HG02943 (cell line): Measurements from ENCODE around the gene SEPTIN5.
"Not testable (repeated sequence)": the region's sequence is repeated elsewhere in the genome, so short reads cannot be mapped to it uniquely, and the experiment has no call there.

Experiments used
- ATAC-seq: cut with Tn5 transposase; IDR thresholded peaks from one replicate; pipeline ENCODE4 v1.9.1; 2021; ENCODE audit warnings: mild to moderate bottlenecking, low read depth, moderate library complexity; ENCODE audit not compliant: unreplicated experiment

The SEPTIN5 gene

DNA sequence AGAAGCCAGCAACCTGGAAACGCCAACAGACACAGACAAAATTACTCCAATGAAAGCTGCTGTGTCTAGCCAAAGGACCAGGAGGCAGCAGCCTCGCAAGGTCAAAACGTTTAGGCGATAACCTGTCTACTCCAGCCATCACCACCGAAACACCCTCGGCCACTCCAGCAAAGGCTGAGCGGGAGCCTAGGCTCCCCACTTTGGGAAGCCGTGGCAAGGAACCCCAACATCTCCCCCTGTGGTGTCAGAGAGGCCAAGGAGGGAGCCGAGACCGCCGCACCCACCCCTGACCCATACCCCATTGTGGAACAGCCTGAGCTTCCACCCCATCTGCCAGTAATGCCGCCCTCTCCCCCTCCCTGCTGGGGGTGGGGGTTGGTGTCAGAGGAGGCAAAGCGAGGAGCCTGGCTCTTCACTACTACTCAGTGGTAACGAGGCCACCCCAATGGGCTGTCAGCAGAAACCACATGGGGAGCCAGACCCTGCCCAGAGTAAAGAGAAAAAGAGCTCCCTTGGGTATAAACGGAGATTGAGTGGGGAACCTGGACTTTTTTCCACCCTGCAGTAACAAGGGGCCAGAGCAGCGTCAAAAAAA lies 33.9 kb upstream of the SEPTIN5 start:
- ATAC-seq = no peak

DNA sequence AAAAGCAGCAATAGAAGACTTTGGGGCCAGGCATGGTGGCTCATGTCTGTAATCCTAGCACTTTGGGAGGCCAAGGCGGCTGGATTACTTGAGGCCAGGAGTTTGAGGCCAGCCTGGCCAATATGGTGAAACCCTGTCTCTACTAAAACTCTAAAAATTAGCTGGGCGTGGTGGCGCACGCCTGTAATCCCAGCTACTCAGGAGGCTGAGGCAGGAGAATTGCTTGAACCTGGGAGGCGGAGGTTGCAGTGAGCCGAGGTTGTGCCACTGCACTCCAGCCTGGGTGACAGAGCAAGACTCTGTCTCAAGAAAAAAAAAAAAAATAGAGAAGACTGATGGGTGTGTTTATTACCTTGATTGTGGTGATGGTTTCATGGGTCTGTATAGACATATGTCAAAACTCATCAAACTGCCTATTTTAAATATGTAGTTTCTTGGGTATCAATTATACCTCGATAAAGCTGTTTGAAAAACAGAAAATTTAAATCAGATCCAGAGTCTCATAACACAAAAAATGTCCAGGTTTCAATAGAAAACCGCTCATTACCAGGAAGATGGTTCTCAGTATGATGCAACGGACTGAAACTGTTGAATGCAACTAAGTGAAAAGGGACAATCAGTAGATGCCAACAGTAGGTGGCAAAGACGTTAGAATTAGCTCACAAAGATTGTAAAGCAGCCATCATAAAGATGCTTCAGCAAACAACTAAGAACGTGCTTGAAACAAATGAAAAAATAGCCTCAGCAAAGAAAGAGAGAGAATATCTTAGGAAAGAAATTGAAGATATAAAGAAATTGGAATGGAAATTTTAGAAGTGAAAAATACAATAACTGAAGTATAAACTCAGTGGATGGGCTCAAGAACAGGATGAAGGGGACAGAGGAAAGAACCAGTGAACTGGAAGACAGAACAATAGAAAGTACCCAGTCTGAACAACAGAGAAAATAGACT lies 33.1 kb upstream of the SEPTIN5 start:
- no peak for ATAC-seq

DNA sequence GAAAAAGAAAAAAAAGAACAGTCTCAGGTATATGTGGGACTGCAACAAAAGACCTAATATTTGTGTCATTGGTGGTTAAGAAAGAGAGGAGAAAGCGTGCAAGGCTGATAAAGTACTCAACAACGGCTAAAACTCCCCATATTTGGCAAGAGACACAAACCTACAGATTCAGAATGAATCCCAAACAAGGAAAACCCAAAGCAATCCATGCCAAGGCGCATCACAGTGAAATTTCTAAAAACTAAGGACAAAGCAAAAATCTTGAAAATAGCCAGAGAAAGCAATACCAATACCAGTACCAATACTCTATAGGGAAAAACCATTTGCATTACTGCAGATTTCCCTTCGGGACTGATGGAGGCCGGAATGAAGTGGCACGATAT lies 32.4 kb upstream of the SEPTIN5 start:
- no peak for ATAC-seq

DNA sequence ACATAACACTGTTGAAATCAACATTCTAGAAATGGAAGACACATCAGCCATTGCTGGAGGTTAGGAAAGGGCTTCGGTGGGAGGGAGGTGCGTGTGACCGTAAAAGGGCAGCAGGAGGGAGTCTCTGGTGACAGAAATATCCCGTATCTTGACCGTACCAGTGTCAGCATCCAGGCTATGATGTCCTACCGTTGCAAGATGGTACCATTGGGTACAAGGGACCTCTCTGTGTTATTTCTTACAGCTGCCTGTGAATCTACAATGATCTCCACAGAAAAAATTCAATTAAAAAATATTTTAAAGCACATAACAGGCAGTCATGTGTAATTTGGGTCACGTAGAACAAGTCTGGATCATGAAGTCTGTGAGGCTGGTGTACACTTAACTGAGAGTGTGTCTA lies 27.4 kb upstream of the SEPTIN5 start:
- ATAC-seq = no peak

DNA sequence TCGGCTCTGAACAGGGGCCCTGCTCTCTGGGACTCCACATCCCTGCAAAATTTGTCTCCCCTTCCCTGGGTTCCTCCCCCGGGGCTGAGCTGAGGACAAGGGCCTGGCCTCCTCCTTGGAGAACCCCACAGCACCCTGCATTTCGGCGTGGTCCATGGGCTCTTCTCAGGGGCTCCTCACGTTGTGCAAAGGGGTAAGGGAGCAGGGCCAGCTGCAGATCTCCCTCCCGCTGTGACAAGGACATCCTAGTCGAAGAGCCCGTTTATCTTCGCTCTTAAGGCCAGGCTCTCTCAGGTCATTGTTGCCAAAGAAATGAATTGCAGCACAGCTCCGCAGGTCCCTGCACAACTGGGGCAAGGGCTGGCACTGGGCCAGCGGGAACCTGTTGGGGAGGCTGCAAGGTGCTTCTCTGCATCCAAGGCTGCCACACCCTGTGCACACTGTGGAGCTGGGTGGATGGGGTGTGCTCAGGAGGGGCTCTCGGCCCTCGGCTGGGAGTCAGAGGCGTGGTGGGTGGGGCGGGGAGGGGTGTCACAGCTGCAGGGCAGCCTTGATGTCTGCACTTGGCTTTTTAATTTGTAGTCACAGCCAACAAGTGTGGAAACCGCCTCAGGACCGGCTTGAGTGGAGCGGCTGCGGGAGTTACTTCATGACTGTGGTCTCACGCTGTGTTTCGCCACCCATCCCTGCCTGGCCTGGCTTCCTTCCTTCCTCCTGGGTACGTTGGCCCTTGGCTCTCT lies 26.6 kb upstream of the SEPTIN5 start:
- ATAC-seq = no peak

DNA sequence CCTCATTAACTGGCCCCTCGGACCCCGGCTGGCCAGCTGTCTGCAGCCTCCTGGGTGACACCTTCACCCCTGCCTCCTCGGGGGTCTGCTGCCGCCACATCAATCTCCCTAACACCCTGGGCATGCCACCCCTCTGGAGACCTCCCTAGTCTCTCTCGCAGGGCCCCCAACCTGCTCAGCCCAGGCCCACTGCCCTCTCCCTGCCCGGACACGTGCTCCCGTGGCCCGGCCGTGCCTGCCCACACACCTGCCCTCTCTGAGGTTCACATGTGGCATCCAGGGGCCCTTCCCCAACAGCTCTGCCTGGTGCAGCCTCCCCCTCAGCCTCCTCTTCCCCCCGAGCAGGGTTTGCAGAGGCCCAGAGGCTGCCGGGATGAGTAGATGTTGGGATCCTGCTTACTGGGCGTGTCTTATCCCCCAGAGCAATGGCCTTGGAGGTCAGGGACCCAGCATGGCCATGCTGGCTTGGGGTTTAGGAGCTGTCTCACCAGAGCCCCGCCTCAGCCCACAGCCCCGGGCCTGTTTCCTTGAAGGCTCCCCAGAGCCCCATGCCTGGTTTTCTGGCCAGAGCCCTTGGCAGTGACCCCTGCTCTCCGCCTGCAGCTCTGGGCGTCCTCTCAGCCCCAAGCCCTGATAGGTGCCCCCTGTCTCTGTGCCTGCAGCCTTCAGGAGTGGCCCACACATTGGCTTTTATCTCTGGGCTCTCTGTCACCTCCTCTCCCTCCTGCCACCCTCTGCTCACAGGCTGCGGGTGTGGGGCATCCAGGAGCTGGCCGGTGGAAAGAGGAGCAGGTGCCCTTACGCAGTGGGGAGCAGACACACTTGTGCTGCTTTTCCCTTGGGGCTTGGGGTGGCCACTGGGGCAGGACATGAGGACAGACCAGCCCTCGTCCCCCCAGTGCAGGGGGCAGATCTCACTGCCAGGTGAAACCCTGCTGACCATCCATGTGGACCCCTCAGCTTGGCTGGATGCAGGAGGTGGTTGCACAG lies 25.7 kb upstream of the SEPTIN5 start:
- ATAC-seq = no peak

DNA sequence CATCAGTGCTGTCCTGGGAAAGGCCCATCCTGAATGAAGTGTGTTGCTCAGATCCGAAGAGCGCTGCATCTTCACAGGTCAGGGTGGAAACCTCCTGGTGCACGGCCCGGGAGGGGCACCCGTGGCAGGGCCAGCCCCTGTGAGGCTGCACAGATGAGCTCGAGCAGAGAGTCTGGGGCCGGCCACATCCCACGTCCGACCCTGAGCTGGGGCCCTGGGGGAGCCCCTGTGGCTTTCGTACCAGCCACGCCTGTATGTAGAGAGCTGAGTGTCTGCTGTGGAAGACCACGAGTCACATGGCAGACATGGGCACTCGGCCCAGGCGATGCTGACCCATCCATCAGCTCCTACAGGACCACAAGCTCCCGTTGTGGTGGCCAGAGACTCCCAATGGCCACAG lies 24.9 kb upstream of the SEPTIN5 start:
- no peak for ATAC-seq

DNA sequence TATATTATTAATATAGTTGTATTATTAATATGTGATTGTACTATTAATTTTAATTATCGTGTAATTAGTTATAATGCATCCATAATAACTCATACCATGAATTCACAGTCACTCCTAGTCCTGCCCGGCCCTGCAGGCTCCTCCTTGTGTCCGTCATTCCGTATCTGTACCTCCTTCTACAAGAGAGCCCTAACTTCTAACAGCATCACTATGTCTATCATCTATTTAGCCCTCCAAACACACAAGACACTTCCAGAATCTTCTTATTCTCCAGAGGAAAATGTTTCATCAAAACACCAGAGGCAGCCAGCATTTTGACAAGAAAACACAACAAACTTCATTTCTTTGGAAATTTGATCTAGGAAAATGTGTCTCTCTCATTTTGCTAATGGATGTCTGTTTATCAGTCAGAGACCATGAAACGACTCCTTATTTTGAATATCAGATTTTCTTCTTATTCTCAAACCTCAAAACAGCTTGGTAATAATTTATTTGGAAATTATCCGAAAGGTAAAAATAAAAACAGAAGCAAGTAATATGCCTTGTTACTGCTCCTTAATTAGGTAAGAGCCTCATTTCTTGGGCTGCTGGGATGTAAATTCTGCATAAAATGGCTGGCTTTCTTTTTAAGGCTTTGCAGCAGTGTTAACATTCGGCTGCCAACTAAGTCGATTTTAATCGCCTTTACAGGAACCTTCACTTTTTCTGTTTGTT lies 23.1 kb upstream of the SEPTIN5 start:
- ATAC-seq = no peak

DNA sequence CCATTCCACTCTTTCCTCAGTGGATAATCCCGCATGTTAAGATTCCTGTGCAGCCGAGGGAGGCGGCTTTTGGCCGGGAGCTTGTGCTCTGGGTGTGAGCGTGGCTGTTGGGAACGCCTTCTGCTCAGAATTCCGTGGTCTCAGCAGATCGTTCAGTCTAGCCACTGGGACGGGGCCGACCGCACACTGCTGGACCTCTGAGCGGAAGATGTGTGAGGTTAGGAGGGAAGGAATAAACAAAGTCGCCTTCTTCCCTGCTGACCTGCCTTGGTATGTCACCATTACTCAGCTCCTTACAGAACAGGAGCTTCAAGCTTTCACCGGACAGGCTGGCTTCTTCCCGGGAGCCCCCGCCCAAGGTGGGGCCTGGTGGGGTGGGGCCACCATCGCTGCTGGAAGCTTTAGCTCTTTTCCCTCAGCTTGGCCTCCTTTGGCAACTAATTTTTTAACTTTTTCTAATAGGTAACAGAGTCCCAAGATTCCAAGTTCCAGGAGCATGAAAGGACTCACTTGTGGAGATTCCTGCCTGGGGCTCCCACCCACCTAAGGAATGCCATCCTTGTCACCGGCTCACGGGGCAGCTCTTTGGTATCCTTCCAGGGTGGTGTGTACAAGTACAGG lies 22.5 kb upstream of the SEPTIN5 start:
- ATAC-seq = no peak

DNA sequence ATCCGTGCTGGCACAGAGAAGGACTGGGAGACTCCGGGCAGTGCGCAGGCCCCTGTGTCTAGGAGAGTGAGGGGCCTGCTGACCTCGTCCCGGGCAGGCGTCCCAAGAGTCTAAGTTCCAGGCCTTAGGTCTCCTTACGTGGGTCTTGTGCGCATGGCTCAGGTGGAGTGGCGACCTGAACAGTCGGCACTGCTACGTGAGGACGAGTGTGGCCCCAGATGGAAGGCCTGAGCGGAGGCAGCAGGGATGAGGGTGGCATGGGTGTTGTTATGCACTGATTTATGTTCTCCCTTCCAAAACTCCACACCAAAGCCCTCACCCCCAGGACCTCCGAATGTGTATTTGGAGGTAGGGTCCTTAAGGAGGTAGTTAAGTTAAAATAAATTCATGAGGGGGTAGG lies 20.7 kb upstream of the SEPTIN5 start:
- ATAC-seq = no peak

DNA sequence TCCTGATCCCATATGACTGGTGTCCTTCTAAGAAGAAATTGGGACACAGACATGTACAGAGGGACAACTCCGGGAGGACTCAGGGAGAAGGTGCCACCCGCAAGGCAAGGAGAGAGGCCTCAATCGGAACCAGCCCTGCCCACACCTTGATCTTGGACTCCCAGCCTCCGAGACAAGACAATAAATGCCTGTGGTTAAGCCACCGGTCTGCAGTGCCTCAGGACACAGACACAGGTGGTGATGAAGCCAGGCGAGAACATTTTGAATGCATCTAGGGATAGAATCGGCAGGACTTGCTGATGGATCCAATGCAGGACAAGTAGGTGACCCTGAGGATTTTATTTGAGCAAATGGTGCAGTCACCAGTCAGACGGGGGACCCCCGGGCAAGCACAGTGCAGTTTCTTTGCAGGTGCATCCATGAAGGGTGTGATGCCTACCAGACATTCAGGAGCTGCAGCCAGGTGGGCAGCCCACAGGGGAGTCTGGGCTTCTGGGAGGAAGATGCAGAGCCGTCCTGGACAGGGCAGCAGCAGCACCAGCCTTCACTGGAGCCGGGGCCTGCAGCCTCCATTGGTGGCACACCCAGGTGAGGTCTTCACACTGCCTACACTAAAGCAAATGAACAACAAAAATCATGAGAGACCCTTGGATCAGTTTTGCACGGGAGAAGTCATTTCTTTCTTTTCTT lies 20.2 kb upstream of the SEPTIN5 start:
- ATAC-seq = no peak

DNA sequence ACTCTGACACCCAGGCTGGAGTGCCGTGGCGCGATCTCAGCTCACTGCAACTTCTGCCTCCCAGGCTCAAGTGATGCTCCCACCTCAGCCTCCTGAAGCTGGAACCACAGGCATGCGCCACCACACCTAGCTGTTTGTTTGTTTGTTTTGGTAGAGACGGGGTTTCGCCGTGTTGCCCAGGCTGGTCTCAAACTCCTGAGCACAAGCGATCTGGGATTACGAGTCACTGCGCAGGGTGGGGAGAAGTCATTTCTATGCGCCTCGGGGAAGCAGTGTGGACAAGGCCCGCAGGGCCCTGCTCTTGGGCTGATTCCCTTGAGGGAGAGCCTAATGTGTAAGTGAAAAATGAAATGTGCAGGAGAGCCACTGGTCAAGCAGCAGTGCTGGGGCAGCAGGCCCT lies 19.6 kb upstream of the SEPTIN5 start:
- ATAC-seq = no peak

DNA sequence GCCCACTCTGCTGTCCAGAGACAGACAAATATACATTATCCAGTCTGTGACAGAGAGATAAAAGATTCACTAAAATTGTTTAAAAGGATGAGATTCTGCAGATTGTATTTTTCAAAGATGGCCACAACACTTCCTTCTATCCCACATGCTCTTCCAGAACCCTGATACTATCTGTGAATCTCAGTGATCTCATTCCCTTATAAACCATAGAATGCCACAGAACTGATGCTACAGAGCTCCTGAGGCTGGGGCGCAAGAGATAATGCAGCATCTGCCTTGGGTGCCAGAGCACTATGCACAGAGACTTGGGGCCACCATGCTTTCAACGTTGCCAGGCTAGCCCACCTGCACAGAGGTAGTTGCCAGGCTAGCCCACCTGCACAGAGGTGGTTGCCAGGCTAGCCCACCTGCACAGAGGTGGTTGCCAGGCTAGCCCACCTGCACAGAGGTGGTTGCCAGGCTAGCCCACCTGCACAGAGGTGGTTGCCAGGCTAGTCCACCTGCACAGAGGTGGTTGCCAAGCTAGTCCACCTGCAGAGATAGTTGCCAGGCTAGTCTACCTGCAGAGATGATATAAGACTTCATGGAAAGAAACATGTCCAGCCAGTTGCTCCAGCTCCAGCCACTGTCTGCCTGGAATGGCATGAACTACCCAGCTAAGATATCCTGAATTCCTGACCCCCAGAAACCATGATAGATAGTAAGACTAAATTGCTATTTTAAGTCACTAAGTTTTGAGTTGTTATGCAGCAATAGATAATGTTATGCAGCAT lies 17.6 kb upstream of the SEPTIN5 start:
- no peak for ATAC-seq

DNA sequence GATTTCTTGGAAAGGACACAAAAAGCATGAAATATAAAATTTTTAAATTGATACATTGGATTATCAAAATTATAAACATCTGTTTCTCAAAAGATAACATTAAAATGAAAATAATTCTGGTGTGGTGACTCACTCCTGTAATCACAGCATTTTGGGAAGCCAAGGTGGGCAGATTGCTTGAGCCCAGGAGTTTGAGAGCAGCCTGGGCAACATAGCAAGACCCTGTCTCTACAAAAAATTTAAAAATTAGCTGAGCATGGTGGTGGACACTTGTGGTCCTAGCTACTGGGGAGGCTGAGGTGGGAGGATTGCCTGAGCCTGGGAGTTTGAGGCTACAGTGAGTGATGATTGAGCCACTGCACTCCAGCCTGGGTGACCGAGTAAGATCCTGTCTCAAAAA lies 16.4 kb upstream of the SEPTIN5 start:
- not testable (repeated sequence) for ATAC-seq

DNA sequence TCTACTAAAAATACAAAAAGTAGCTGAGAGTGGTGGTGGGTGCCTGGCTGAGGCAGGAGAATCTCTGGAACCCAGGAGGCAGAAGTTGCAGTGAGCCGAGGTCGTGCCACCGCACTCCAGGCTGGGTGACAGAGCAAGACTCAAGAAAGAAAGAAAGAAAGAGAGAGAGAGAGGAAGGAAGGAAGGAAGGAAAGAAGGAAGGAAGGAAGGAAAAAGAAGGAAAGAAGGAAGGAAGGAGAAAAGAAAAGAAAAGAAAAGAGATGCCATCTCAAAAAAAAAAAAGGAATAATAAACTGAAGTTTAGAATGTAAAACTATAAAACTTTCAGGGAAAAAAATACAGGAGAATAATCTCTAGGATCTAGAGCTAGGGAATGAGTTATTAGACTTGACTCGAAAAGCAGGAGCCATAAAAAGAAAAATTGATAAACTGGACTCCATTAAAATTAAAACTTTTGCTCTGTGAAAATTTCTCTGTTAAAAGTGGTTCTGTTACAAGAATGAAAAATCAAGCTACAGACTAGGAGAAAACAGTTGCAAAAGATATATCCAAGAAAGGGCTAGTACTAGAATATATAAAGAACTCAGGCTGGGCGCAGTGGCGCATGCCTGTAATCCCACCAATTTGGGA lies 13.4 kb upstream of the SEPTIN5 start:
- ATAC-seq = no peak

DNA sequence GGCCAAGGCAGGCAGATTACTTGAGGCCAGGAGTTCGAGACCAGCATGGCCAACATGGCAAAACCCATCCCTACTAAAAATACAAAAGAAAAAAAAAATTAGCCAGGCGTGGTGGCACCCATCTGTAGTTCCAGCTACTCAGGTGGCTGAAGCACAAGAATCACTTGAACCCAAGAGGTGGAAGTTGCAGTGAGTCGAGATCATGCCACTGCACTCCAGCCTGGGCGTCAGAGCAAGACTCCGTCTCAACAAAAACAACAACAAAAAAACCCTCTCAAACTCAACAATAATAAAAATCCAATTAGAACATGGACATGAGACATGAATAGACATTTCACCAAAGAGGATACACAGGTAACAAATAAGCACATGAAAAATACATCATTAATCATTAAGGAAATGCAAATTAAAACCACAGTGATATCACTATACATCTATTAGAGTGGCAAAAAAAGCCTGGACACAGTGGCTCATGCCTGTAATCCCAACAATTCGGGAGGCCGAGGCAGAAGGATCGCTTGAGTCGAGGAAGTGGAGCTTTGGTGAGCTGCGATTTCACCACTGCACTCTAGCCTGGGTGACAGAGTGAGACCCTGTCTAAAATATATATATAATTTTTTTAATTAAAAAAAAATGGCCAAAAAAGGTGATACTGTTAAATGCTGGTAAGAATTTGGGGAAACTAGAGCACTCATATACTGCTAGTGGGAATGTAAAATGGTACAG lies 12.7 kb upstream of the SEPTIN5 start:
- ATAC-seq = no peak

DNA sequence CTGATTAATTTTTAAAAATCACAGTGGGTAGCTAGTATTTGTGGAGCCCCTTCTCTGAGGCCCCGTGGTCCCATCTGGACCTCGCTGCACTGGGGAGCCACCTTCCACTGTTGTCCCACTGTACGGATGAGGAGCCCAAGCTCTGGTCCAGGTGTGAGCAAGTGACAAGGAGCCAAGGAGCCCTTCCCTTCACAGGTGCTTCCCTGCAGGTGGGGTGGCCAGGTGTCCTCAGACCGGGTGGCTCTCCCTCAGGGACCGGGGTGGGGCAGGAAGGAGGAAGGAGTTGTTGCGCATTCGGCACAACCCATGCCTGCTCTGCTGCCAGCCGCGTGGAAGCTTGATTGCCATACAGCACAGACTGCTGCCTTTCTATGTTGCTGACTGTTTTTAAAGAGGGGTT lies 10.4 kb upstream of the SEPTIN5 start:
- ATAC-seq = no peak
